SIG-M5 (cell line): Measurements from ENCODE around the gene TMTC3.

ENCODE experiments used
- DNase-seq: peaks from one replicate; lab custom pipeline; 2025; lab: John Stamatoyannopoulos, UW

Gene TMTC3

DNA sequence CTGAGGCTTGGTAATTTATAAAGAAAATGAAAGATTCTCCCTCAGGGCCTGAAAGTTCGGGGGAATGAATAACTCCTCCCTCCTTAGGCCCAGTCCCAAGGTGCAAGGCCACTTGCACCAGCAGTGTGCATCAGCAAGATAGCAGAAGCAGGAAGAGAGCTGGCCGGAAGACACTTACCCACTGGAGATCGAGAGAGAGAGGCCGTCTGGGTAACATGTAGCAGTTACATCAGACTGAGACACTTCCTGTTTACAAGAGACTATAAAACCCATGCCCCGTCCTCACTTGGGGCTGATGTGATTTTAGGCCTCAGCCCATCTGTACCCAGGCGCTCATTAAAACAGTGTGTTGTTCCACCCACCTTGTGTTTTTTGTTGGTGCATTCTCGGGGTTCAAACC, 85.2 kb downstream of the TMTC3 start:
- no peak for DNase-seq

DNA sequence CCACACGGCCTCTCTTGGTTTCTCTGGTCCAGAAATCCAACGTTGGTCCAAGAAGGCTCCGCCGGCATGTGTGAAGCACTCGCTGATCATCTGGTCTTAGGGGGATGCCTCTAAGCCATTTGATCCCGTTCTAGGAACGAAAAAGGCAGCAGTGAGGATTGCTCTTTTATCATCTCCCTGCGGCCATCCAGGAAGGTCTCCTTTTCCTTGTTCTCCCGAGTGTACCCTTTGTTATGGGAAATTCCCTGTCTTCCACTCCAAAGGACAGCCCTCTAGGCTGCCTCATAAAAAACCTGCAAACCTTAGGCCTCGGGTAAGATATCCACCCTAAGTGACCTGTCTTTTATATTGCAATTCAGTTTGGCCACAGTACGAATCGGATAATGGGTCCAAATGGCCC, 85.8 kb downstream of the TMTC3 start:
- DNase-seq = no peak

DNA sequence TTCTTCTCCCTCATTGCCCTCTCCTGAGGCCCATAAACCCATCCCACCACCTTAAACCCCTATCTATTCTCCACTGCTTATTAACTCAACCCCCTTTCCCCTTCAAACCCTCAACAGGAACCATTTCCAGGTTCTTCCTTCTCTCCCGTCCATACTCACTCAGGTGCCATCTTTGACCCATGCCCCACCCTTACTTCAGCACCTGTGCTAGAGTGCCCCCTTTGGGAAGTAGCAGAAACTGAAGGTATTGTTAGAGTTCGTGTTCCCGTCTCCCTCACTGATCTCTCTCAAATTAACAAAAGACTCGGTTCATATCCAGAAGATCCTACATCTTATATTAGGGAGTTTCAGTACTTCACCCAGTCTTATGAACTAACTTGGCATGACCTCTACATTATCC, 86.6 kb downstream of the TMTC3 start:
- no peak for DNase-seq

DNA sequence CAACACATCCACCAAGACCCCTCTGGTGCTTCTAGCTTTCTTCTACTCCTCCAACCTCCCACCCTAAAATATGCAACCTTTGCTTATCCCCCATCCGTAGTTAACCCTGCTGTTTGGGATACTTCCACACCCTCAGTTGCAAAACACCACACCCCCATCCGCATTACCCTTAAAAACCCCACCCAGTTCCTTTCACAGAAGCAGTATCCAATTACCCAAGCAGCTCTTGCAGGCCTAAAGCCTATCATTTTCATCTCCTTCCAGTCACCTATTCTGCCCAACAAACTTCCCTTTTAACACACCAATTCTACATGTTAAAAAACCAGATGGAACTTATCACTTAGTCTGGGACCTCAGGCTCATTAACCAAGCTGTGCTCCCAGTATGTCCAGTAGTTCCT, 88.2 kb downstream of the TMTC3 start:
- DNase-seq = no peak

DNA sequence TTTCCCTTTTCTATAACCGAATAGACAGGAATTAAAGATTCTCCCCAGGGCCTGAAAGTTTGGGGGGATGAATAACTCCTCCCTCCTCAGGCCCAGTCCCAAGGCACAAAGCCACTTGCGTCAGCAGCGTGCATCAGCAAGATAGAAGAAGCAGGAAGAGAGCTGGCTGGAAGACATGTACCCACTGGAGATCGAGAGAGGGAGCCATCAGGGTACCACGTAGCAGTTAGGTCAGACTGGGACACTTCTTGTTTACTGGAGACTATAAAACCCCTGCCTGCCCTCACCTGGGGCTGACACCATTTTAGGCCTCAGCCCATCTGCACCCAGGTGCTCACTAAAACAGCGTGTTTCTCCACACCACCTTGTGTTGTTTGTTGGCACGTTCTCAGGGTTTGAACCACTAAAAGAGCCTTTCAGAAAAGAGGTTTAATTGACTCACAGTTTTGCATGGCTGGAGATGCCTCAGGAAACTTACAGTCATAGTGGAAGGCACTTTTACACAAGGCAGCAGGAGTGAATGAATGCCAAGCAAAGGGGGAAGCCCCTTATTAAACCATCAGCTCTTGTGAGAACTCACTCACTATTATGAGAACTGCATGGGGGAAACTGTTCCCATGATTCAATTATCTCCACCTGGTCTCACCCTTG, 93.2 kb downstream of the TMTC3 start:
- DNase-seq = no peak

DNA sequence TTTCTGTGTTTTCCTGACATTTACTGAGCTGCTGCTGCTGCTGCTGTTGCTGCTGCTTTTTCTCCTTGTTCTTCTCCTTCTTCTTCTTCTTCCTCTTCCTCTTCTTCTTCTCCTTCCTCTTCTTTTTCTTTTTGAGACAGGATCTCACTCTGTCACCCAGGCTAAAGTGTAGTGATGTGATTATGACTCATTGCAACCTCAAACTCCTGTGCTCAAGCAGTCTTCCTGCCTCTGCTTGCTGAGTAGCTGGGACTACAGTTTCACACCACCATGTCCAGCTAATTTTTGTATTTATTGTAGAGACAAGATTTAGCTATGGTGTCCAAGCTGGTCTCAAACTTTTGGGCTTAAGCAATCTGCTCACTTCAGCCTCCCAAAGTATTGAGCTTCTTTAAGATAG, 95.8 kb downstream of the TMTC3 start:
- DNase-seq = no peak

DNA sequence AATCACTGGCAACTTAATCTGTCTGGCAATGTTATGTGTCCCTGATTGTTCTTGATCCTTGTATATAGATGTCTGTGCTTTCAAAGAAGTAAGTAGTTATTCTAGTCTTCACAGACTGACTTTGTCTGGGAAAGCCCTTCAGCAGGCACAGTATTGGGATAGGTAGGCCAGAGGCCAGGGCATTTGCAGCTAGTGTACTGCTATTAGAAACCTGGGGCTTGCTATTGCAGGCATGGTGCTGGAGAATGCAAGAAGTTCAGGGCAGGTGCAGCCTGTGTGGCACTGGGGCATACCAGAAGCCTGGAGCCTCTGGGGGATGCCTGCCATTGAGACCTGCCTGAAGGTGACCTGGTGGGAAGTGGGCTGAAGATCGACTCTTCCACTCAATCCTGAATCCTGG, 96.3 kb downstream of the TMTC3 start:
- DNase-seq = no peak

DNA sequence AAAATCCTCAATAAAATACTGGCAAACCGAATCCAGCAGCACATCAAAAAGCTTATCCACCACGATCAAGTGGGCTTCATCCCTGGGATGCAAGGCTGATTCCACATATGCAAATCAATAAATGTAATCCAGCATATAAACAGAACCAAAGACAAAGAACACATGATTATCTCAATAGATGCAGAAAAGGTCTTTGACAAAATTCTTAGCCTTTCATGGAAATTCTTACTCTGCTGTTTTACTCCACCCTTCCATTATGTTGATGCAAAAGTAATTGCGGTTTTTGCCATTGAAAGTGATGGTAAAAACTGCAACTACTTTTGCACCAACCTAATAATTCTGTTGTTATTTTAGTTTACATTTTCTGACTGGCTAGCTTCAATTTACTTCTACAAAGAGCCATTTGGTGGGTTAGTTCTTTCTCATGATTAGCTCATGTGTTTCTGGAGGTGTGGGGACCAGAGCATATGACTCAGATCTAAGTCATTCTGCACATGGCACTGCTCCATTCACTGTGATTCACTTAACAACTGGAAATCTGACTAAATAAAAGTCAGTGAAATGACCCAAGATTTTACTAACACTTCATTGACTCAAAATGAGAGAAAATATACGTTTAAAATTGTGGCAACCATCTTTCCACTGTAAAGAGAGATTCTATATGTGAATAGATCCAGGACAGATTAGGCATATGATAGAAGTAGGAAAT, 99.9 kb downstream of the TMTC3 start:
- no peak for DNase-seq

DNA sequence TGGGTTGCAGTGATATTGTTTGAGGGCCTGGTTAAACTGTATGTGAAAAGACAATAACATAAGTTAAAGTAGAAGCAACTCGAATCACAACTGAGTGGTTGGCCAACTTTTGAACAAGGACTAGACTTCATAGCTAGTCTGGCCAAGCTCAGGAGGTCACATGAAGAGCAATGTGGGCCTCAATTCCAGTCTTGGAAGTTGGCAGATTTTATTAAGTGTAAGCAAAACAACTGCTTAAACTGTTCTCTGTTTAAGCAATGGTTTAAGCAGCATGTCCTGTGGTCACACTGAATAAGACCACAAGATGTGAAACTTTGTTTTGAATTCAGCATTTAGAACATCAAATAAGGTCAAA, 100.4 kb downstream of the TMTC3 start:
- DNase-seq = no peak

DNA sequence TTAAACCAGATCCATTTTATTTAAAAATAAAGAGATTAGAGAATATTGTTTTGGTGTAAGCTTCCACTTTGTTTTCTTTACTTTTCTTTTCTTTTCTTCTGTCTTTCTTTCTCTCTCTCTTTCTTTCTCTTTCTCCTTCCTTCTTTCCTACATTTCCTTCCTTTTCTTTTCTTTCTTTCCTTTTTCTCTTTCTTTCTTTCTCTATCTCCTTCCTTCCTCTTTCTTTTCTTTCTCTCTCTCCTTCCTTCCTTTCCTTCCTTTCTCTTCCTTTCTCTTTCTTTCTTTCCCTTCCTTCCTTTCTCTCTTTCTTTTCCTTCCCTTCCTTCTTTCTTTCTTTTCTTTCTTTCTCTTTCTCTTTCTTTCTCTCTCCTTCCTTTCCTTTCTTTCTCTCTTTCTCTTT, 100.8 kb downstream of the TMTC3 start:
- no peak for DNase-seq

DNA sequence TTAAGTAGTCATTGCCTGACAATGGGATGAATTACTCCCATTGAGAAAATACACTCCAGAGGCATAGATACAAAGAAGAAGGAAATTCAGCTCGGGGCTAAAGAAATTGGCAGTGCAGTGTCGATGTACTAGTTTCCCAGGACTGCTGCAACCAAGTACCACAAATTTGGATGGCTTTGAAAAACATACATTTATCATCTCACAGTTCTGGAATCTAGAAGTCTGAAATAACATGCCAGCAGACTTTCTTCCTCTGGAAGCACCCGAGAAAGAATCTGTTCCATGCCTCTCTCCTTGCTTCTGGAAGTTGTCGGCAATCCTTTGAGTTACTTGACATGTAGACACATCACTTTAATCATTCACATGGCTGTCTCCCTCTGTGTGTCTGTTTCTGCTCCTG, 101.9 kb downstream of the TMTC3 start:
- no peak for DNase-seq

DNA sequence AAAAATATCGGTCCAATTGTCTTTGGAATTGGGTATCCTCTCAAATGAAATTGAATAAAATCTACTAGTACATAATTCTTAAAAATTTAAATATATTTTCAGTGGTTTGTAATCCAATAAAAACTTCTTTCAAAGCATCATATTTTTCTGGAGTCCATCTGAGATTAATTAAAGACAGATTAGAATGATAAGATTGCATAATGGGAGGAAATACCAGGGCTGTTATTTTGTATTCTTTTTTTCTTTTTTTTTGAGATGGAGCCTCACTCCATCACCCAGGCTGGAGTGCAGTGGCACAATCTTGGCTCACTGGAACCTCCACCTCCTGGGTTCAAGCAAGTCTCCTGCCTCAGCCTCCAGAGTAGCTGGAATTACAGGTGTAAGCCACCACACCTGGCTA, 103.8 kb downstream of the TMTC3 start:
- DNase-seq = no peak

DNA sequence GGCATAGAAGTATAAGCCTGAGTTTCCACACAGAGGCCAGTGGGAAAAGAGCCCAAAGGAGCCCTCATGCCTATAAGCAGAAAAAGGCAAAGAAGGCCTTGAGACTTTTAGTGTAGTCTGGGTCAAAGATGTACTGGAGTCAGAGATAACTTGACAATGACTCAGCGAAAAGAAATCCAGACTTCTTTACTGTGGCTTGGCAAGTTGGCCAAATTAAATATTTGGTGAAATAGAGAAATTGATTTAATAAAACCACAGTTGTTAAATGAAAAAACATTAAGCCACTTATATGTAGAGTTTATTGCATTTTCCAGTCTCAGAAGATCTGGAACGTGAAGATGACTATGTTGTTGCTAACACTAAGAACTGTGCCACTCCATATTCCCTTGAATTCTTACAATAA, 105.1 kb downstream of the TMTC3 start:
- no peak for DNase-seq

DNA sequence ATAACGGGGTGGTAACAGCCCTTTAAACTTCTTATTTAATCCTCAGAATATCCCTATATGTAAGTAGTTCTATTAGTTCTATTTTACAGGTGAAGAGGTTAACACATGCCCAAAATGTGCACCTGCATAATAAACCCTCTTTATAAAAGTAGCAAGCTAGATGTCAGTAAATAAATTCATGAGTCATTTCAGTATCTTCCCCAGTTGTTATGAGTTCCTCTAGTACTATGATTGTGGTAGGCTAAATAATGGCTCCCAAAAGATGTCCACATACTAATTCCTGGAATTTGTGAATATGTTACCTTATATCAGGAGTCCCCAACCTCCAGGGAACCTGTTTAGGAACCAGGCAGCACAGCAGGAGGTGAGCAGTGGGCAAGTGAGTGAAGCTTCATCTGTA, 106.5 kb downstream of the TMTC3 start:
- DNase-seq = no peak
